Testis (tissue), 3 donors: ENCODE data around the gene PEF1. TPM values are rescaled to one million over a fixed set of nuclear protein-coding genes. Genes with fewer than 3 reads are reported as not detected.
A peak's percentile ranks its signal among the peaks of the same experiment; 100 is the strongest.

Experiments
- DNase-seq: peaks from one replicate; pipeline ENCODE4 v3.0.0-alpha.2; 2019
- H3K27ac ChIP-seq, 2 donors: fragments of 200-600 bp; sonication (generic); one replicate each; pipeline ENCODE4 v1.5.1; 2019
- H3K27me3 ChIP-seq: fragments of 200-600 bp; sonication (generic); one replicate; pipeline ENCODE4 v1.5.1; 2019
- H3K36me3 ChIP-seq: fragments of 200-600 bp; sonication (generic); one replicate; pipeline ENCODE4 v1.5.1; 2017; ENCODE audit warnings: low read depth; ENCODE audit errors: missing control alignments
- H3K4me1 ChIP-seq: fragments of 200-600 bp; sonication (generic); one replicate; pipeline ENCODE4 v1.5.1; 2019
- H3K4me3 ChIP-seq, 2 donors: fragments of 200-600 bp; sonication (generic); one replicate each; pipeline ENCODE4 v1.5.1; 2017 to 2019
- H3K9me3 ChIP-seq: fragments of 200-600 bp; sonication (generic); one replicate; pipeline ENCODE4 v1.5.1; 2017
- CTCF ChIP-seq, 3 experiments: fragments of 450-650 bp in 2 of 3; fragments of 200-600 bp in 1 of 3; sonication (generic) in 1 of 3; IDR thresholded peaks; one replicate each; pipeline ENCODE4 v1.5.1; 2016 to 2019; ENCODE audit warnings: antibody characterized with exemption in 3 of 3, mild to moderate bottlenecking in 2 of 3, moderate library complexity in 1 of 3
- POLR2A ChIP-seq: fragments of 450-650 bp; IDR thresholded peaks from one replicate; pipeline ENCODE4 v1.6.1; 2017; ENCODE audit warnings: antibody characterized with exemption, mild to moderate bottlenecking, moderate library complexity
- WGBS, 2 donors: methylation state at CpG; one replicate each; pipeline ENCODE4 v1.1.5; 2018; 5-methylcytosine and 5-hydroxymethylcytosine counted together
- intact Hi-C: fragments of 100-400 bp; cut with DNase I; formaldehyde crosslinking; loops from one replicate; pipeline ENCODE4 v1.15.1; 2023; ENCODE audit warnings: low total_unique reads
- polyA plus RNA-seq: library from polyadenylated mRNA; stranded (reverse); fragments of 350-450 nt; fragmentation: Illumina TruSeq; extraction: RNeasy Lipid Tissue Mini Kit (QIAGEN cat#74804); gene quantifications from one replicate; pipeline ENCODE4 v1.2.3, GENCODE V29; 2014; ENCODE audit warnings: low read depth, low replicate concordance; ENCODE audit not compliant: insufficient read depth
- total RNA-seq, 2 donors: library from RNA; depleted of rRNA; stranded (reverse); fragments of >200 nt; gene quantifications; one replicate each; pipeline ENCODE4 v1.2.3, GENCODE V29; 2016

Gene PEF1
- total and polyA plus RNA-seq, 3 donors from 2014 or later, result 73.5 to 124 (median 81.4) TPM

DNA sequence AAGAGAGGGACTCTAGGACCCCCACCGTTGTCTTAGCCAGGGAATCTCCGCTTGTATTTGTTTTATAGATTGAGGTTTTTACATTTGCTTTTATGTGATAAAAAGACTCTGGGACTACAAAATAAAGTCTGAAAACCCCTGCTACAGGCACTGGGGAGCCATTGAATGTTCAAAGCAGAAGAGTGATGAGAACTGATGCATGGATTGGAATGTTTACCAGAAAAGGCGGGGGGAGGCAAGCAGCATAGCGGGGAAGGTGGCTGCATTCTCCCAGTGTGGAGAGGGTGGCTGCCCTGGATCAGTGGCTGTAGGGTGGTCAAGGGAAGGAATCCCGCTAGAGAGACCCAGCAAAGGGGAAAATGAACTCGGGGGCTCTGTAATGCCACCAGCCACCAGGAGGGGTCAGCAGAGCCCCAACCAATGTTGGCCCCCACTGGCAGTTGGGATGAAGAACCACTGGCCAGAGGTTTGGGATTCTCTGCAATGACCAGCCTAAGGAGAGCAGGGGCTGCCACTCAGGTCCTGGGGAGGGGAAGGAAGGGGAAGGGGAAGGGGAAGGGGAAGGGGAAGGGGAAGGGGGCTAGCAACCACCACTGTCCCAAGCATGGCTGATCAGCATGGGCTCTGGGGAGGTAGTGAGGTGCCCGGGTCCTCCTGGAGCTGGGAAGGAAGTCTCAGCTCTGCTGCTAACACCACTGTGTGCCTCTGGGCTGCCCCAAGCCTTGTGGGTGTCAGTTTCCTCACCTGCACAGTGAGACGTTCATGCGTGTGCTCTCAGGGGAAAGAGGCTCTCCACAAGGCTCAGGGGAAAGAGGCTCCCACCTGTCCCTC is 19.2 kb upstream of the PEF1 start:
- no peak for TF ChIP-seq POLR2A
- peak; percentile 90 to 93 (median 91) for TF ChIP-seq CTCF (IDR thresholded peaks at IDR 0.05)
- peak; percentile 57 for DNase-seq
- H3K4me3 ChIP-seq, result no peak overlapping the region
- H3K27ac ChIP-seq, result no peak overlapping the region
- intact Hi-C loops, result loop anchor here (10.0 kb wide), 1 partner anchor 121 kb away; no protein-coding TSS in a partner anchor
- no peaks in the 10 kb centered on the region for H3K27me3 ChIP-seq
- WGBS, 2 donors, result 60 to 63% methylated on average over 9 of the region's 9 CpGs
- H3K36me3 ChIP-seq, result no peaks in the 10 kb centered on the region
- H3K4me1 ChIP-seq, result peaks cover 37% of the 10 kb centered on the region
- H3K9me3 ChIP-seq, result no peaks in the 10 kb centered on the region

DNA sequence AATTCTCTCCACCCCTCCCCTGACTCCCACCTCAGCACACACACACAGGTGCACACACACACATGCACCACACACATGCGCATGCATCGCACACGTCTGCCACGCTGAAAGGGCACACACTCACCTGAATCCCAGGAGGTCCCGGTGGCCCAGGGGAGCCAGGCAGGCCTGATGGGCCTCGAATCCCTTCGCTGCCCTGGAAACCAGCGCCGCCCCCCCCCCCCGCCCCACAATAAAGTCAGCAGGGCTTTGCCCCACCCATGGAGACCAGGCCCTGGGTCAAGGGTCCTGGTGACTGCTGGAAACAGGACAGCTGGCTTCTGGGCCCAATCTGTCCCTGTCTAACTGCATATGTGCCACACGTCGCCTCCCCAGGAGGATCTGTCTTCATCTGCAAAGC is 17.8 kb upstream of the PEF1 start:
- WGBS, 2 donors, result 88% methylated on average over 12 of the region's 12 CpGs; no CpG with 5 or more reads in 1 of the 2 donors
- no peaks in the 10 kb centered on the region for H3K36me3 ChIP-seq
- H3K9me3 ChIP-seq, result no peaks in the 10 kb centered on the region
- no peak for DNase-seq
- H3K4me3 ChIP-seq, result no peak overlapping the region
- intact Hi-C loops, result loop anchor here (10.0 kb wide), 1 partner anchor 122 kb away; no protein-coding TSS in a partner anchor
- H3K27ac ChIP-seq, result no peak overlapping the region
- H3K4me1 ChIP-seq, result peaks cover 33% of the 10 kb centered on the region
- TF ChIP-seq POLR2A, result no peak
- no peak for TF ChIP-seq CTCF (IDR thresholded peaks at IDR 0.05)
- no peaks in the 10 kb centered on the region for H3K27me3 ChIP-seq

DNA sequence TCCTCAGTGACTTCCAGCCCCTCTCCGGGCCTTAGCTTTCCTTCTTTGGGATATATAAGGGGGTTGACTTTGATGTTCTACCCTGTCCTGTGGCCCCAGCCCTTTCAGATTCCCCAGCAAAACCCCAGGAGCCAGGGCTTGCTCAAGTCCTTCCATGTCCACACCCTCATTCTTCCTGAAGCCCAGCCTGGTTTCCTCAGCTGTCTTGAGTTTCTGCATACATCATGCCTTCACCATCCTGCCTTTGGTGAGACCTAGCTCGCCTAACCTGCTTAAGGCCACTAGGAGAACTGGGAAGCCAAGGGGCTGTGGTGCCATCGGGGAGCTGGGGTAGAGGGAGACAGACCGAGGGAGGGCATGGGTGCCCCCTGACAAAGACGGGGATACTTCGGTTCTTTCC is 17.2 kb upstream of the PEF1 start:
- Histone ChIP-seq H3K4me3 (no peak overlapping the region), H3K9me3 (no peaks in the 10 kb centered on the region), H3K27me3 (no peaks in the 10 kb centered on the region), H3K36me3 (no peaks in the 10 kb centered on the region), H3K4me1 (peaks cover 29% of the 10 kb centered on the region), H3K27ac (no peak overlapping the region)
- TF ChIP-seq POLR2A, result no peak
- no peak for TF ChIP-seq CTCF (IDR thresholded peaks at IDR 0.05)
- intact Hi-C loops, result loop anchor here (10.0 kb wide), 1 partner anchor 123 kb away; no protein-coding TSS in a partner anchor
- WGBS, 2 donors, result 97 to 99% methylated on average over 6 of the region's 6 CpGs
- DNase-seq, result no peak

DNA sequence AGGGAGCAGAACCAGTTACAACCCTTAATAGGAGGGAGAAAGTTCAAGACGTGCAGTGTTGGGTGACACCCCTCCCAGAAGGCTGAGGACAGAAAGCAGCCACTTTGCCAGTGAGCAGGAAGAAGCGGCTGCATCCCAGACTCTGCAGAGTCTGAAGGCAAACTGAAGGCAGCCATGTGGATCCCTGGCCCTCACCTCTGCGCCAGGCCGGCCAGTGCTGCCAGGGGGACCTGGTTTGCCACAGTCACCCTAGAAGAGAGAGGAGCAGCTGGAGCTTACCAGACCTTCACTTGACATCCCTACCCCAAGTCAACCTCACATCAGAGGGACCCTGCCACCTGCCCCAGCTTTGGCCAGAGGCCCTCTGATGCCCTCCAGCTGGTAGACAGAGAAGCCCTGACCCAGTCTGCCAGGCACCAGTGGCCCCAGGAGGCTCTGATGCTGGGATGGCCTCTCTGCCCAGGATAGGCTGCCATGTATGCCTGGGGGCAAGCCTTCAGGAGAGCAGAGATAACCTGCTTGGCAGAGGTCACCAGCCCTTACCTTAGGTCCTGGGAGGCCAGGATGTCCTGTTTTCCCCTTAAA is 16.3 kb upstream of the PEF1 start:
- no peak for DNase-seq
- peak overlapping the region in 1 of 2 donors; percentile 24 for H3K27ac ChIP-seq
- H3K36me3 ChIP-seq, result no peaks in the 10 kb centered on the region
- TF ChIP-seq CTCF (IDR thresholded peaks at IDR 0.05) (no peak), POLR2A (no peak)
- H3K4me1 ChIP-seq, result peaks cover 20% of the 10 kb centered on the region
- H3K9me3 ChIP-seq, result no peaks in the 10 kb centered on the region
- no peaks in the 10 kb centered on the region for H3K27me3 ChIP-seq
- WGBS, 2 donors, result 67 to 83% methylated on average over 2 to 4 of the region's 4 CpGs
- no peak overlapping the region for H3K4me3 ChIP-seq
- intact Hi-C loops, result loop anchor here (10.0 kb wide), 1 partner anchor 124 kb away; no protein-coding TSS in a partner anchor
